Gastrocnemius medialis (tissue), 4 donors: ENCODE data around the gene B3GNT4.

Experiments used
- CTCF ChIP-seq, 5 experiments: fragments of 450-650 bp in 3 of 5; fragments of 200-600 bp in 2 of 5; sonication (generic) in 2 of 5; IDR thresholded peaks in 4 of 5; conservative IDR thresholded peaks in 1 of 5; 1 replicate in 4 of 5; 2 replicates in 1 of 5; pipeline ENCODE4 v1.5.1; 2016 to 2019; ENCODE audit warnings: antibody characterized with exemption in 5 of 5, mild to moderate bottlenecking in 3 of 5, moderate library complexity in 3 of 5
- POLR2A ChIP-seq, 2 donors: fragments of 450-650 bp; IDR thresholded peaks; one replicate each; pipeline ENCODE4 v1.6.1; 2017; ENCODE audit warnings: antibody characterized with exemption in 2 of 2, mild to moderate bottlenecking in 2 of 2, moderate library complexity in 2 of 2

DNA sequence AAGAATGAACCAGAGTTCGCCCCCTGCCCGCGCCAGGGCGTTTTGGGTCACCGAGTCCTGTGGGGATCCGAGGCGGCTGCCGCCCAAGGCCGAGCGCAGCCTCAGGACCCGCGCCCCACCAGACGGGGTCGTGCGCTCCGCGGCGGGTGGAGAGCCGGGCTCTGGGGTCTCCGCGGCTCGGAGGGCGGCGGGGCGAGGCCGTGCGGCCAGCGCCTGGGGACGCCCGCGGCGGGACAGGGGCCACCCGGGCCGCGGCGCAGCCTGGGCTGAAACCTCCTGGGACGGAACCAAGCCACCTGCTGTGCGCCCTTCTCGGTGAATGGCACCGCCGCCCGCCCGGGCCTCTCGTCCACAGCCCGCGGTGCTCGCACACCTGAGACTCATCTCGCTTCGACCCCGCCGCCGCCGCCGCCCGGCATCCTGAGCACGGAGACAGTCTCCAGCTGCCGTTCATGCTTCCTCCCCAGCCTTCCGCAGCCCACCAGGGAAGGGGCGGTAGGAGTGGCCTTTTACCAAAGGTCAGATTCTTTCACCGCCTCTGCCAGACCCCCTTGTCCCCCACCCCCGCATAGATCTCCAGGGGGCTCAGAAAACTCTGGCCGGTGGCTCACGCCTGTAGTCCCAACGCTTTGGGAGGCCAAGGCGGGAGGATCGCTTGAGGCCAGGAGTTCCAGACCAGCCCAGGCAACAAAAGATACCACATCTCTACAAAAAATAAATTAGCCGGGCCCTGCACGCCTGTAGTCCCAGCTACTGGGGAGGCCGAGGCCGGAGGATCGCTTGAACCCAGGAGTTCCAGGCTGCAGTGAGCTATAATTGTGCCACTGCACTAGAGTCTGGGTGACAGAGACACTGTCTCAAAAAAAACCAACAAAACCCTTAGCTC lies 901 bp downstream of the B3GNT4 start:
- TF ChIP-seq POLR2A (IDR thresholded peaks at IDR 0.05): no peak
- no peak for TF ChIP-seq CTCF (IDR thresholded peaks at IDR 0.05 in 4 of 5, conservative IDR thresholded peaks at IDR 0.05 in 1 of 5)
